OCI-LY1 (cell line): ENCODE results near the gene ERCC6.

Experiments
- EZH2 ChIP-seq: fragments of 200-600 bp; sonication (generic), shearing (Covaris generic); IDR thresholded peaks from 2 replicates; pipeline ENCODE4 v1.8.0; 2017; ENCODE audit warnings: borderline replicate concordance, mixed run types, mild to moderate bottlenecking, antibody characterized with exemption, low read length, moderate library complexity, mixed read lengths
- TF ChIP-seq, protein P1 (sequence below): fragments of 200-600 bp; sonication (generic), shearing (Covaris generic); IDR thresholded peaks from 2 replicates; pipeline ENCODE4 v1.5.1; 2017; ENCODE audit warnings: mild to moderate bottlenecking, antibody characterized with exemption, low read length, moderate library complexity, mixed read lengths

GRCh38 chr10:49541762-49542161, 2.8 kb upstream of the ERCC6 start:
- TF ChIP-seq, protein P1, sequence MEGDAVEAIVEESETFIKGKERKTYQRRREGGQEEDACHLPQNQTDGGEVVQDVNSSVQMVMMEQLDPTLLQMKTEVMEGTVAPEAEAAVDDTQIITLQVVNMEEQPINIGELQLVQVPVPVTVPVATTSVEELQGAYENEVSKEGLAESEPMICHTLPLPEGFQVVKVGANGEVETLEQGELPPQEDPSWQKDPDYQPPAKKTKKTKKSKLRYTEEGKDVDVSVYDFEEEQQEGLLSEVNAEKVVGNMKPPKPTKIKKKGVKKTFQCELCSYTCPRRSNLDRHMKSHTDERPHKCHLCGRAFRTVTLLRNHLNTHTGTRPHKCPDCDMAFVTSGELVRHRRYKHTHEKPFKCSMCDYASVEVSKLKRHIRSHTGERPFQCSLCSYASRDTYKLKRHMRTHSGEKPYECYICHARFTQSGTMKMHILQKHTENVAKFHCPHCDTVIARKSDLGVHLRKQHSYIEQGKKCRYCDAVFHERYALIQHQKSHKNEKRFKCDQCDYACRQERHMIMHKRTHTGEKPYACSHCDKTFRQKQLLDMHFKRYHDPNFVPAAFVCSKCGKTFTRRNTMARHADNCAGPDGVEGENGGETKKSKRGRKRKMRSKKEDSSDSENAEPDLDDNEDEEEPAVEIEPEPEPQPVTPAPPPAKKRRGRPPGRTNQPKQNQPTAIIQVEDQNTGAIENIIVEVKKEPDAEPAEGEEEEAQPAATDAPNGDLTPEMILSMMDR, result no peak
- no peak for TF ChIP-seq EZH2
